22Rv1 (cell line): ENCODE results near the gene GAS1.

Experiments
- H3K27ac ChIP-seq: fragments of 450-650 bp; 2 replicates; pipeline ENCODE4 v1.5.1; 2017
- CTCF ChIP-seq: fragments of 450-650 bp; IDR thresholded peaks from 2 replicates; pipeline ENCODE4 v1.5.1; 2017; ENCODE audit warnings: mild to moderate bottlenecking
- ZFX ChIP-seq: fragments of 450-650 bp; IDR thresholded peaks from 2 replicates; pipeline ENCODE4 v1.6.1; 2017; ENCODE audit warnings: antibody characterized with exemption, borderline replicate concordance

Gene GAS1

GRCh38 chr9:86977205-86977835, 30.0 kb upstream of the GAS1 start:
- no peak overlapping the region for H3K27ac ChIP-seq
- TF ChIP-seq ZFX (no peak), CTCF (no peak)

- TF ChIP-seq CTCF: no peak
- TF ChIP-seq ZFX: no peak
- H3K27ac ChIP-seq: no peak overlapping the region
Observed at GRCh38 chr9:86975606-86976005, 28.3 kb upstream of the GAS1 start.

- TF ChIP-seq ZFX: no peak
Observed at GRCh38 chr9:86975036-86975435, 27.7 kb upstream of the GAS1 start.

GRCh38 chr9:86974421-86974820, 27.1 kb upstream of the GAS1 start:
- TF ChIP-seq ZFX: no peak
- no peak for TF ChIP-seq CTCF
- H3K27ac ChIP-seq: no peak overlapping the region

More at GRCh38 chr9:86975036-86975435, 27.7 kb upstream of the GAS1 start:
- no peak overlapping the region for H3K27ac ChIP-seq

GRCh38 chr9:86971742-86972141, 24.4 kb upstream of the GAS1 start:
- no peak overlapping the region for H3K27ac ChIP-seq
- TF ChIP-seq ZFX (no peak), CTCF (no peak)

- TF ChIP-seq ZFX: no peak
- no peak for TF ChIP-seq CTCF
Observed at GRCh38 chr9:86968258-86968920, 21.1 kb upstream of the GAS1 start.

GRCh38 chr9:86966852-86967511, 19.7 kb upstream of the GAS1 start:
- no peak overlapping the region for H3K27ac ChIP-seq
- no peak for TF ChIP-seq CTCF
- no peak for TF ChIP-seq ZFX

More at GRCh38 chr9:86968258-86968920, 21.1 kb upstream of the GAS1 start:
- no peak overlapping the region for H3K27ac ChIP-seq
